22Rv1 (cell line): ENCODE measurements around the gene ZFR2.

Experiments used
- CTCF ChIP-seq: fragments of 450-650 bp; IDR thresholded peaks from 2 replicates; pipeline ENCODE4 v1.5.1; 2017; ENCODE audit warnings: mild to moderate bottlenecking
- ZFX ChIP-seq: fragments of 450-650 bp; IDR thresholded peaks from 2 replicates; pipeline ENCODE4 v1.6.1; 2017; ENCODE audit warnings: antibody characterized with exemption, borderline replicate concordance

GRCh38 chr19:3793799-3794198 lies 75.0 kb downstream of the ZFR2 start:
- TF ChIP-seq CTCF (no peak), ZFX (no peak)
